Measurements from ENCODE around the gene DLG2.
"Not testable (repeated sequence)": the region's sequence is repeated elsewhere in the genome, so short reads cannot be mapped to it uniquely, and the experiment has no call there.

The DLG2 gene

GRCh38 chr11:83791557-83791956, 1835.6 kb downstream of the DLG2 start:
- DNase-seq (ENCODE audit: low read depth in 2 of 2), result no peak

- no peak for DNase-seq (ENCODE audit: low read depth in 2 of 2)
Observed at GRCh38 chr11:83785942-83786341, 1841.2 kb downstream of the DLG2 start.

GRCh38 chr11:83784419-83784818, 1842.7 kb downstream of the DLG2 start:
- no peak for DNase-seq (ENCODE audit: low read depth in 2 of 2)

- DNase-seq (ENCODE audit: low read depth in 2 of 2), result no peak
Observed at GRCh38 chr11:83782329-83782728, 1844.8 kb downstream of the DLG2 start.

- DNase-seq (ENCODE audit: low read depth in 2 of 2), result no peak
Observed at GRCh38 chr11:83779876-83780275, 1847.3 kb downstream of the DLG2 start.

- DNase-seq (ENCODE audit: low read depth in 2 of 2), result no peak
Observed at GRCh38 chr11:83778596-83778995, 1848.5 kb downstream of the DLG2 start.

- no peak for DNase-seq (ENCODE audit: low read depth in 2 of 2)
Observed at GRCh38 chr11:83773950-83774880, 1852.9 kb downstream of the DLG2 start.

- no peak for DNase-seq (ENCODE audit: low read depth in 2 of 2)
Observed at GRCh38 chr11:83768489-83768888, 1858.7 kb downstream of the DLG2 start.

- no peak for DNase-seq (ENCODE audit: low read depth in 2 of 2)
Observed at GRCh38 chr11:83766932-83767331, 1860.2 kb downstream of the DLG2 start.

GRCh38 chr11:83764643-83765042, 1862.5 kb downstream of the DLG2 start:
- DNase-seq (ENCODE audit: low read depth in 2 of 2), result no peak

GRCh38 chr11:83760932-83761331, 1866.2 kb downstream of the DLG2 start:
- no peak for DNase-seq (ENCODE audit: low read depth in 2 of 2)

- DNase-seq (ENCODE audit: low read depth in 2 of 2), result no peak
Observed at GRCh38 chr11:83759148-83759547, 1868.0 kb downstream of the DLG2 start.

- DNase-seq (ENCODE audit: low read depth in 2 of 2), result no peak
Observed at GRCh38 chr11:83751041-83751440, 1876.1 kb downstream of the DLG2 start.

GRCh38 chr11:83746921-83747585, 1880.1 kb downstream of the DLG2 start:
- no peak for DNase-seq (ENCODE audit: low read depth in 2 of 2)

- no peak for DNase-seq (ENCODE audit: low read depth in 2 of 2)
Observed at GRCh38 chr11:83744620-83745192, 1882.4 kb downstream of the DLG2 start.

GRCh38 chr11:83736684-83737083, 1890.5 kb downstream of the DLG2 start:
- no peak for DNase-seq (ENCODE audit: low read depth in 2 of 2)

- DNase-seq (ENCODE audit: low read depth in 2 of 2), result no peak
Observed at GRCh38 chr11:83734120-83734519, 1893.0 kb downstream of the DLG2 start.

GRCh38 chr11:83731288-83731687, 1895.9 kb downstream of the DLG2 start:
- DNase-seq (ENCODE audit: low read depth in 2 of 2), result not testable (repeated sequence)

GRCh38 chr11:83728281-83728680, 1898.9 kb downstream of the DLG2 start:
- DNase-seq (ENCODE audit: low read depth in 2 of 2), result no peak

- DNase-seq (ENCODE audit: low read depth in 2 of 2), result no peak
Observed at GRCh38 chr11:83727251-83727650, 1899.9 kb downstream of the DLG2 start.

- DNase-seq (ENCODE audit: low read depth in 2 of 2), result no peak
Observed at GRCh38 chr11:83726316-83726715, 1900.8 kb downstream of the DLG2 start.

GRCh38 chr11:83725728-83726127, 1901.4 kb downstream of the DLG2 start:
- no peak for DNase-seq (ENCODE audit: low read depth in 2 of 2)

- DNase-seq (ENCODE audit: low read depth in 2 of 2), result no peak
Observed at GRCh38 chr11:83725269-83725560, 1901.9 kb downstream of the DLG2 start.
